Stimulated activated CD4-positive, alpha-beta T cell treated with anti-CD3 and anti-CD28 coated beads, Interleukin-1b, Interleukin-23, amount 100 ng/mL, for 1 hour (primary cell): ENCODE measurements around the gene OR10W1.

Experiments
- DNase-seq, 2 donors: peaks; one replicate each; pipeline ENCODE4 v3.0.0-alpha.2; 2020; ENCODE audit warnings: low read depth in 2 of 2

OR10W1 gene, protein sequence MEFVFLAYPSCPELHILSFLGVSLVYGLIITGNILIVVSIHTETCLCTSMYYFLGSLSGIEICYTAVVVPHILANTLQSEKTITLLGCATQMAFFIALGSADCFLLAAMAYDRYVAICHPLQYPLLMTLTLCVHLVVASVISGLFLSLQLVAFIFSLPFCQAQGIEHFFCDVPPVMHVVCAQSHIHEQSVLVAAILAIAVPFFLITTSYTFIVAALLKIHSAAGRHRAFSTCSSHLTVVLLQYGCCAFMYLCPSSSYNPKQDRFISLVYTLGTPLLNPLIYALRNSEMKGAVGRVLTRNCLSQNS

DNA sequence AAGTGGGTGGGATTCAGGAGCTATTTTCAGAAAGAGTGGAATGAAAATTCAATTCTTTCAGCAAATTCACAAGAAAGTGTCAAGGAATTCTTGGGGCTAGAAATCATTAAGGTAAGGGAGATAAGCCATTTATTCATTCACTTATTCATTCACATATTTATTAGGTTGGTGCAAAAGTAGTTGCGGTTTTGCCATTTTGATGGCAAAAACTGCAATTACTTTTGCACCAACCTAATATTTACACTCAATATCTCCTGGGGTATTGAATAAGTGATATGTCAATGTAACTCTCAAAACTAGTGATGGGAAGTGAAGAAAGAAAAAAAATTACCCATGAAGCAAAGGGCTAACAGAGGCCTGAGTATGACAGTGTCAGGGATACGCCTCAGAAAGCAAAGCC is at the start of gene OR10W1:
OR10W1 (minus strand) TSS at position 119 of the 400 bp plus-strand sequence. CDS start 402 bp downstream, outside the sequence.
- no peak for DNase-seq

DNA sequence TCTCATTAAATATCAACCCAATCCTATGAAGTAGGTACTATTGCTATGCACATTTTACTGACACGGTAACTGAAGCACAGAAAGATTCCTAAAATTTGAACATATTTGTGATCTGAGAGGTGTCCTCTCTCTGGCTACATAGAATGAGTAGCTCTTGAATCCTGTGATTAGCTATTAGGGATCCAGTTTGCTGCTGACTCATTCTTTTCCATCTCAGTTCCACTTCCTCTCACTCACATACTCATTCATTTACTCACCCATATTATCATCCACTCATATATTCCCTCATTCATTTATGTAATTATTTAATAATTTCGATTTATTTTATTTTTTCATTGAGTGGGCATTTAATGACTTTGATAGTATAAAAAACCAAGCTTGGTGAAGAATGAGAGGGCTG is 48.1 kb upstream of the OR10W1 start:
- DNase-seq: no peak

DNA sequence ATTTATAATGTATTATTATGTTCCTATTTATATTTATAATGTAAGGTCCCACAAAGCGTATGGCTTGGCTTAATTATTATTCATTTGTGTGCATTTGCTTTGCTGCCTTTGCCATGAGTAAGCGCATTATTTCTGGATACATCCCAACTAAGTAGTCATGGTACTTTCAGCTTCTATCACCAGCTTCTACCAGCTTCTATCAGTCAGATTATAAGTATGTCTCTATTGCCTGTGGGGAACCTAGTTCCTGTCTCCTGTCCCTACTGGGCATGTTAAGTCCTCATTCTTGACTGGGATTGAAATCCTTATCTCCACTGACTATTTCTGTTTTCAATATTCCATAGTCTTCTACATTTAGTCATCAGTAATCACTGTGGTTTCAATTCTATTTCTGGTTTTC is 33.5 kb upstream of the OR10W1 start:
- no peak for DNase-seq

DNA sequence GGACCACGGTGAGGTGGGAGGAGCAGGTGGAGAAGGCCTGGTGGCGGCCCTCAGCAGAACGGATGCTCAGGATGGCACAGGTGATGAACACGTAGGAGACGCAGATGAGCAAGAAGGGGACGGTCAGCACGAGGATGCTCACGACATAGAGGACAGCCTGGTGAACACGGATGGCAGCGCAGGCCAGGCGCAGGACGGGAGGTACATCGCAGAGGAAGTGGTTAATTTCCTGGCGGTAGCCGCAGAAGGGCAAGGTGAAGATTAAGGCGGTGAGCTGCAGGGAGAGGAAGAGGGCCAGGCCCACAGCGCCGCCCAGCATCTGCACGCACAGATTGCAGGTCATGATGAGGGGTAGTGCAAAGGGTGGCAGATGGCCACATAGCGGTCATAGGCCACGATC is 24.0 kb upstream of the OR10W1 start:
- DNase-seq: no peak

DNA sequence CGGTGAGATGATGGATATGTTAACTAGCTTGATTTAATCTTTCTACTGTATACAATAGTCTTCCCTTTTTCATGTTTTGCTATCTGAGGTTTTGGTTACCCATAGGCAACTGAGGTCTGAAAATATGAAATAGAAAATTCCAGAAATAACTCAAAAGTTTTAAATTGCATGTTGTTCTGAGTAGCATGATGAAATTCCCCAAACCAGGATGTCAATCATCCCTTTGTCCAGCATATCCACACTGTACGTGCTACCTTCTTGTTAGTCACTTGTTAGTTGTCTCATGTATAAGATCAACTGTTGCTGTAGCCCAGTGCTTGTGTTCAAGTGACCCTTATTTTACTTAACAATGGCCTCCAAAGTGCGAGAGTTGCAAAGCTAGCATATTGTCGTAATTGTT is 21.2 kb upstream of the OR10W1 start:
- no peak for DNase-seq

DNA sequence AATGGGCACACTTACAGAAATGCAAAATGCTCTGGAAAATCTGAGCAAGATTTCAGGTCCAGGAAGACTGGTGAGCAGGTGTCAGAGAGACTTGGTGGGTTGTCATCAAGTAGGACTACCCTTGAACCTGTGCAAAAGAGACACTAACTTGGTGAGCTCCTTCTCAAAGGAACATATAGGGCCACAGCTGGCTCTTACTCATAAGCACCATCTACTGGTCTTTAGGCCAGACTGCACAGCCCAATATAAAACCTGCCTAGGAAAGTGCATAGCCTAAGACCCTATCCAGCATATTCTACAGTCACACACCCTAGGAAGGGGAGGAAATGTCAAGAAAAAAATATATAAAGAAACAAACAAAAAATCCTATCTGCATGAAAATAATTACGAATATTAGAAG is 18.2 kb upstream of the OR10W1 start:
- no peak for DNase-seq

DNA sequence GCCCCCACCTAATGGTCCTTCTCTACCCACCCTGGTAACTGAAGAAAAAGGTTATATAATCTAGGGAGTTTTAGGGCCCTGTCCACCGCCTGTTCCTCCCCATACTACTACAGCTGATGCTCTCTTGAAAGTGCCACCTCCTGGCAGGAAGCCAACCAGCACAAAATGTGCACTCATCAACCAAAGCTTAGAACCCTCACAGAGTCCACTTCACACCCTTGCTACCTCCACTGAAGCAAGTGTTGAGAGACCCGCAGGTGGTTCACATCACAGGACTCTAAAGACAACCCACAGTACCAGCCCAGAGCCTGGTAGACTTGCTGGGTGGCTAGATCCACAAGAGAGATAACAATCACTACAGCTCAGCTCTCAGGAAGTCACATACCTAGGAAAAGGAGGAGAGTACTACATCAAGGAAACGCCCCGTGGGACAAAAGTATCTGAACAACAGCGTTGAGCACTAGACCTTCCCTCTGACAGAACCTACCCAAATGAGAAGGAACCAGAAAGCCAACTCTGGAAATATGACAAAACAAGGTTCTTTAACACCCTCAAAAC is 17.5 kb upstream of the OR10W1 start:
- DNase-seq: no peak

DNA sequence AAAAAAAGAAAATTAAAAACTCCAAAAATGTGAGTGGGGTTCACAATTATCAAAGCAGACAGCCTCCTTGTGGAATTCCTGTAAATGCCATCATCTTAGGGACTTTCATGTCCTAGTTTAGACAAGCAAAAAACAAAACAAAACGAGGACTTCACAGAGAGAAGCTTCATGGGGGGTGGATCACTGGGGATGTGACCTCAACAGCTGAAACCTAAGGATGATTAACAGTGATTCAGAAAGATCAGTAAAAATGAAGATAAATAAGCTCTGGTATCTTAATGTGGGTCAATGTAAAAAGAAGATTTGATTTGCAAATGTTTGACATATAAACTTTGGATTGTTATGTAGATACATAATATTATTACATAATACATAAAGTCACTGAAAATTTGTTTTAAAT is 8.1 kb upstream of the OR10W1 start:
- no peak for DNase-seq

DNA sequence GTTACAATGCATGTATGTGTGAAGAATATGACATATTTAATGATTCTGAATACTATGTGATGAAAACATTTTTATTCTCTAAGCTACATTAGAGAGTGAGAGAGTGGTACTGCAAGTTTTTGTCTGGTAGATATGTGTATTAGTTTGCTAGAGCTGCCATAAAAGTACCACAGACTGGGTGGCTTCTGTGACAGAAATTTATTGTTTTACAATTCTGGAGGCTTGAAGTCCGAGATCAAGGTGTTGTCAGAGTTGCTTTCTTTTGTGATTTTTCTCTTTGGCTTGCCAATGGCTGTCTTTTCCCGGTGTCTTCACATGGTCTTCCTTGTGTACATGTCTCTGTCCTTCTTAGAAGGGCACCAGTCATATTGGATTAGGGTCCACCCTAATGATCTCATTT is 6.9 kb upstream of the OR10W1 start:
- no peak for DNase-seq

DNA sequence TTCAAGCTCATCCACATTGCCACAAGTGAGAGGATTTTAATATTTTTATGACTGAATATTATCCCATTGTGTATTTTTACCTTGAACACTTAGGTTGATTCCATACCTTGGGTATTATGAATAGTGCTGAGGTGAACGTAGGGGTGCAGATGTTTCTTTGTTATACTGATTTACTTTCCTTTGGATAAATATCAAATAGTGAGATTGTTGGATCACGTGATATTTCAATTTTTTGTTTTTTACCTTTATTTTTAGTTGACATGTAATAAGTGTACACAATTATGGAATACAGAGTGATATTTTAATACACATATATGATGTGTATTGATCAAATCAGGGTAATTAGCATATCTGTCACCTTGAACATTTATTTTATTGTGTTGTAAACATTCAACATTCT is 8.1 kb downstream of the OR10W1 start:
- no peak for DNase-seq

DNA sequence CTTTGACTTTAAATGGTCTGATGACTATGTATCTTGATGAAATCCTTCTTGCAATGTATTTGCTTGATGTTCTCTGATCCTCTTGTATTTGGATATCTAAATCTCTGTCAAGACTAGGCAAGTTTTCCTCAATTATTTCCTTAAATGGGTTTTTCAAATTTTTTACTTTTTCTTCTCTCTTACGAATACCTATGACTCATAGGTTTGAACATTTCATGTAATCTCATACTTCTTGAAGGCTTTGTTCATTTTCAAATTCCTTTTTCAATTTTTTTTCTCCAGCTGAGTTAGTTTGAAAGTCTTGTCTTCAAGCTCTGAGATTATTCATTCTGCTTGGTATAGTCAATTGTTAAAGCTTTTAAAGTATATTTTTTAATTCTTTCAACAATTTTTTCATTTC is 13.1 kb downstream of the OR10W1 start:
- no peak for DNase-seq

DNA sequence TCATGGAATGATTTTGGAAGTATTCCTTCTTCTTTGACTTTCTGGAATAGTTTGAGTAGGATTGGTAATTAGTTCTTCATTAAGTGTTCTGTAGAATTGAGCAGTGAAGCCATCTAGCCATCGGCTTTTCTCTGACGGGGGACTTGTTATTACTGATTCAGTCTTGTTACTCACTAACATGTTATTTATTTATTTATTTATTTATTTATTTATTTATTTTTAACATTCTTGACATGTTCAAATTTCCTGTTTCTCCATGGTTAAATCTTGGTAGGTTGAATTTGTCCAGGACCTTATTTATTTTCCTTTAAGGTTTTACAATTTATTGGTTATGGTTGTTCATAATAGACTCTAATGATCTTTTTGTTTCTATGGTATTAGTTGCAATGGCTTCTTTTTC is 24.1 kb downstream of the OR10W1 start:
- no peak for DNase-seq

DNA sequence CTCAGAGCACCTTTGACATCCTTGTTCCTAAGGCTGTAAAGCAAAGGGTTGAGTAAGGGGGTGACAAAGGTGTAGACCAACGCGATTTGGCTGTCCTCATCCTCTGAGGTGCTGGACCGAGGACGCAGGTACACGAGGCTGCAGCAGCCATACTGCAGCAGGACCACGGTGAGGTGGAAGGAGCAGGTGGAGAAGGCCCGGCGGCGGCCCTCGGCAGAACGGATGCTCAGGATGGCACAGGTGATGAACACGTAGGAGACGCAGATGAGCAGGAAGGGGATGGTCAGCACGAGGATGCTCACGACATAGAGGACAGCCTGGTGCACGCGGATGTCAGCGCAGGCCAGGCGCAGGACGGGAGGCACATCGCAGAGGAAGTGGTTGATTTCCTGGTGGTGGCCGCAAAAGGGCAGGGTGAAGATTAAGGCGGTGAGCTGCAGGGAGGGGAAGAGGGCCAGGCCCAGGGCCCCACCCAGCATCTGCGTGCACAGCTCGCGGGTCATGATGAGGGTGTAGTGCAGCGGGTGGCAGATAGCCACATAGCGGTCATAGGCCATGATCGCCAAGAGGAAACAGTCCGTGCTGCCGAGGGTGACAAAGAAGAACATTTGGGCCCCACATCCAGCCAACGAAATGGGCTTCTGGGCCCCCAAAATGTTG is 40.0 kb downstream of the OR10W1 start:
- DNase-seq: no peak

DNA sequence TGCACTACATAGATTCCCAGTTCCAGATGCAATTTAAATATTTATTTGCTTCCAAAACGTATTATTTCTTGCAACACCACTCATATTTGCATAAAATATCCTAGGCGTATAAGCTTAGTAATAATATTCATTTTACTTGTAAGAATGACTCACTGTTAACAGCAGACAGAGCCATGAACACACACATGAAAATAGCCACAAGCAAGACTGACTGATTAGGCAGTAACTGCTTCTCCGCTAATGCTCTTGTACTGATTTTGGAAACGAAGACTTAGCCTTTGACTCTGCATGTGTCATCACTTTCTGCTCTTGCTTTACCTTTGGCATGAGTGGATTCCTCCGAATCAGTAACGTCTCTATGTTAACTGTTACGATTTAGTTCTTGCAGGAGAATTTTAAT is 45.3 kb downstream of the OR10W1 start:
- no peak for DNase-seq
